HepG2 (cell line): ENCODE measurements around the gene NECAB2. TPM values are rescaled to one million over a fixed set of nuclear protein-coding genes. Genes with fewer than 3 reads are reported as not detected.

Experiments
- LCORL ChIP-seq, 2 experiments: fragments of 450-650 bp in 1 of 2; sonication (generic) in 1 of 2; formaldehyde crosslinking in 1 of 2; IDR thresholded peaks; 2 replicates each; pipeline versions ENCODE4 v1.5.0 to v1.6.1; 2017 to 2020; ENCODE audit warnings: antibody characterized with exemption in 1 of 2, missing genetic modification reagents in 1 of 2
- MAZ ChIP-seq, 2 experiments: sonication (generic) in 1 of 2; formaldehyde crosslinking in 1 of 2; IDR thresholded peaks; 2 replicates each; pipeline versions ENCODE4 v1.5.0 to v1.6.1; 2012 to 2020; ENCODE audit warnings: low read depth in 2 of 2, mild to moderate bottlenecking in 2 of 2, borderline replicate concordance in 1 of 2, improper control_type of control experiment in 1 of 2, low read length in 1 of 2, missing genetic modification reagents in 1 of 2, moderate library complexity in 1 of 2
- MXD1 ChIP-seq: sonication (generic); formaldehyde crosslinking; IDR thresholded peaks from 2 replicates; pipeline ENCODE4 v1.4.0; 2020; ENCODE audit warnings: mild to moderate bottlenecking, missing genetic modification reagents
- PAX8 ChIP-seq: sonication (generic); formaldehyde crosslinking; IDR thresholded peaks from 2 replicates; pipeline ENCODE4 v1.8.0; 2022; ENCODE audit warnings: mild to moderate bottlenecking, missing genetic modification reagents, borderline replicate concordance
- PTBP1 ChIP-seq: fragments of 200-400 bp; formaldehyde crosslinking; IDR thresholded peaks from 2 replicates; pipeline ENCODE4 v1.6.1; 2018; ENCODE audit warnings: low read length, low read depth; ENCODE audit not compliant: poor library complexity, severe bottlenecking
- RFX3 ChIP-seq: IDR thresholded peaks from 2 replicates; pipeline ENCODE4 v1.6.1; 2016; ENCODE audit warnings: missing biosample characterization, missing genetic modification reagents
- YY1 ChIP-seq: IDR thresholded peaks from 2 replicates; pipeline ENCODE4 v1.6.1; 2011; ENCODE audit warnings: low read length, low read depth, moderate library complexity, mild to moderate bottlenecking; ENCODE audit not compliant: insufficient read depth, insufficient replicate concordance
- ZMAT3 ChIP-seq: sonication (generic); formaldehyde crosslinking; conservative IDR thresholded peaks from 2 replicates; pipeline ENCODE4 v1.7.0; 2021; ENCODE audit warnings: missing genetic modification reagents
- ZNF17 ChIP-seq: sonication (generic); formaldehyde crosslinking; IDR thresholded peaks from 2 replicates; pipeline ENCODE4 v1.5.0; 2020; ENCODE audit warnings: mild to moderate bottlenecking, missing genetic modification reagents
- ZNF468 ChIP-seq: sonication (generic); formaldehyde crosslinking; IDR thresholded peaks from 2 replicates; pipeline ENCODE4 v1.8.0; 2022; ENCODE audit warnings: mild to moderate bottlenecking, moderate library complexity, missing genetic modification reagents
- ZNF569 ChIP-seq: sonication (generic); formaldehyde crosslinking; IDR thresholded peaks from 2 replicates; pipeline ENCODE4 v1.5.0; 2020; ENCODE audit warnings: mild to moderate bottlenecking, missing genetic modification reagents, moderate library complexity, borderline replicate concordance
- ZNF766 ChIP-seq: sonication (generic); formaldehyde crosslinking; IDR thresholded peaks from 2 replicates; pipeline ENCODE4 v1.5.0; 2020; ENCODE audit warnings: missing genetic modification reagents, borderline replicate concordance
- polyA plus RNA-seq, 8 experiments: library from polyadenylated mRNA; depleted of rRNA in 3 of 8; stranded (reverse) in 7 of 8; unstranded in 1 of 8; fragments of >200 nt; fragmentation: Illumina TruSeq in 4 of 8; extraction: Trizol in 4 of 8; gene quantifications; 2 replicates each; pipeline versions ENCODE4 v1.2.1 to v1.2.3, GENCODE V29; 2011 to 2016; ENCODE audit warnings: low read depth in 4 of 8, missing spikeins in 1 of 8, mixed read lengths in 1 of 8; ENCODE audit not compliant: insufficient read depth in 1 of 8
- total RNA-seq, 5 experiments: library from RNA; depleted of rRNA; stranded (reverse); fragments of >200 nt; fragmentation: Illumina TruSeq; extraction: Trizol; gene quantifications; 2 replicates each; pipeline ENCODE4 v1.2.3, GENCODE V29; 2016; ENCODE audit warnings: low read depth in 1 of 5
- TF ChIP-seq, protein P1 (sequence below): sonication (generic); formaldehyde crosslinking; IDR thresholded peaks from 2 replicates; pipeline ENCODE4 v1.4.0; 2020; ENCODE audit warnings: mild to moderate bottlenecking, missing genetic modification reagents
- TF ChIP-seq, protein P2 (sequence below), 2 experiments: fragments of 450-650 bp in 1 of 2; sonication (generic) in 1 of 2; formaldehyde crosslinking in 1 of 2; IDR thresholded peaks; 2 replicates each; pipeline versions ENCODE4 v1.6.1 to v1.8.0; 2016 to 2022; ENCODE audit warnings: antibody characterized with exemption in 1 of 2, mild to moderate bottlenecking in 1 of 2, missing genetic modification reagents in 1 of 2
- TF ChIP-seq, protein P3 (sequence below): sonication (generic); IDR thresholded peaks from 2 replicates; pipeline ENCODE4 v1.6.1; 2016; ENCODE audit warnings: low read depth, borderline replicate concordance

NECAB2 gene
- total and polyA plus RNA-seq, 2 of the 13 experiments (the other 11 are each of a cell fraction or from before 2014, with no cell fraction given): 0.21 to 0.49 TPM

- TF ChIP-seq RFX3 (CRISPR knock-in tag): no peak
- TF ChIP-seq PTBP1: peak; percentile 42
- TF ChIP-seq ZNF17 (CRISPR knock-in tag): no peak
- TF ChIP-seq ZNF468: no peak
- TF ChIP-seq, protein P1, sequence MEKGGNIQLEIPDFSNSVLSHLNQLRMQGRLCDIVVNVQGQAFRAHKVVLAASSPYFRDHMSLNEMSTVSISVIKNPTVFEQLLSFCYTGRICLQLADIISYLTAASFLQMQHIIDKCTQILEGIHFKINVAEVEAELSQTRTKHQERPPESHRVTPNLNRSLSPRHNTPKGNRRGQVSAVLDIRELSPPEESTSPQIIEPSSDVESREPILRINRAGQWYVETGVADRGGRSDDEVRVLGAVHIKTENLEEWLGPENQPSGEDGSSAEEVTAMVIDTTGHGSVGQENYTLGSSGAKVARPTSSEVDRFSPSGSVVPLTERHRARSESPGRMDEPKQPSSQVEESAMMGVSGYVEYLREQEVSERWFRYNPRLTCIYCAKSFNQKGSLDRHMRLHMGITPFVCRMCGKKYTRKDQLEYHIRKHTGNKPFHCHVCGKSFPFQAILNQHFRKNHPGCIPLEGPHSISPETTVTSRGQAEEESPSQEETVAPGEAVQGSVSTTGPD (CRISPR knock-in tag): no peak
- TF ChIP-seq PAX8 (CRISPR knock-in tag): no peak
- TF ChIP-seq ZNF569: no peak
- TF ChIP-seq, protein P2, sequence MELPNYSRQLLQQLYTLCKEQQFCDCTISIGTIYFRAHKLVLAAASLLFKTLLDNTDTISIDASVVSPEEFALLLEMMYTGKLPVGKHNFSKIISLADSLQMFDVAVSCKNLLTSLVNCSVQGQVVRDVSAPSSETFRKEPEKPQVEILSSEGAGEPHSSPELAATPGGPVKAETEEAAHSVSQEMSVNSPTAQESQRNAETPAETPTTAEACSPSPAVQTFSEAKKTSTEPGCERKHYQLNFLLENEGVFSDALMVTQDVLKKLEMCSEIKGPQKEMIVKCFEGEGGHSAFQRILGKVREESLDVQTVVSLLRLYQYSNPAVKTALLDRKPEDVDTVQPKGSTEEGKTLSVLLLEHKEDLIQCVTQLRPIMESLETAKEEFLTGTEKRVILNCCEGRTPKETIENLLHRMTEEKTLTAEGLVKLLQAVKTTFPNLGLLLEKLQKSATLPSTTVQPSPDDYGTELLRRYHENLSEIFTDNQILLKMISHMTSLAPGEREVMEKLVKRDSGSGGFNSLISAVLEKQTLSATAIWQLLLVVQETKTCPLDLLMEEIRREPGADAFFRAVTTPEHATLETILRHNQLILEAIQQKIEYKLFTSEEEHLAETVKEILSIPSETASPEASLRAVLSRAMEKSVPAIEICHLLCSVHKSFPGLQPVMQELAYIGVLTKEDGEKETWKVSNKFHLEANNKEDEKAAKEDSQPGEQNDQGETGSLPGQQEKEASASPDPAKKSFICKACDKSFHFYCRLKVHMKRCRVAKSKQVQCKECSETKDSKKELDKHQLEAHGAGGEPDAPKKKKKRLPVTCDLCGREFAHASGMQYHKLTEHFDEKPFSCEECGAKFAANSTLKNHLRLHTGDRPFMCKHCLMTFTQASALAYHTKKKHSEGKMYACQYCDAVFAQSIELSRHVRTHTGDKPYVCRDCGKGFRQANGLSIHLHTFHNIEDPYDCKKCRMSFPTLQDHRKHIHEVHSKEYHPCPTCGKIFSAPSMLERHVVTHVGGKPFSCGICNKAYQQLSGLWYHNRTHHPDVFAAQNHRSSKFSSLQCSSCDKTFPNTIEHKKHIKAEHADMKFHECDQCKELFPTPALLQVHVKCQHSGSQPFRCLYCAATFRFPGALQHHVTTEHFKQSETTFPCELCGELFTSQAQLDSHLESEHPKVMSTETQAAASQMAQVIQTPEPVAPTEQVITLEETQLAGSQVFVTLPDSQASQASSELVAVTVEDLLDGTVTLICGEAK (IDR thresholded peaks at IDR 0.05): no peak
- TF ChIP-seq, protein P2 (CRISPR knock-in tag; IDR thresholded peaks at IDR 0.05): no peak
- peak; percentile 42; the same call in 1 of the 2 replicates for TF ChIP-seq ZMAT3 (CRISPR knock-in tag)
- TF ChIP-seq YY1: peak; percentile 60
- TF ChIP-seq, protein P3, sequence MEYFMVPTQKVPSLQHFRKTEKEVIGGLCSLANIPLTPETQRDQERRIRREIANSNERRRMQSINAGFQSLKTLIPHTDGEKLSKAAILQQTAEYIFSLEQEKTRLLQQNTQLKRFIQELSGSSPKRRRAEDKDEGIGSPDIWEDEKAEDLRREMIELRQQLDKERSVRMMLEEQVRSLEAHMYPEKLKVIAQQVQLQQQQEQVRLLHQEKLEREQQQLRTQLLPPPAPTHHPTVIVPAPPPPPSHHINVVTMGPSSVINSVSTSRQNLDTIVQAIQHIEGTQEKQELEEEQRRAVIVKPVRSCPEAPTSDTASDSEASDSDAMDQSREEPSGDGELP: peak; percentile 32; the same call in 1 of the 2 replicates
- peak; percentile 62; the same call in 1 of the 2 replicates for TF ChIP-seq MAZ (IDR thresholded peaks at IDR 0.05; ENCODE audit: borderline replicate concordance, low read depth, low read length)
- no peak for TF ChIP-seq MAZ (CRISPR knock-in tag; IDR thresholded peaks at IDR 0.05; ENCODE audit: low read depth)
- TF ChIP-seq ZNF766 (CRISPR knock-in tag): peak; percentile 71; the same call in 1 of the 2 replicates
- TF ChIP-seq LCORL (IDR thresholded peaks at IDR 0.05): no peak
- peak; percentile 85 for TF ChIP-seq LCORL (CRISPR knock-in tag; IDR thresholded peaks at IDR 0.05)
- TF ChIP-seq MXD1 (CRISPR knock-in tag): no peak
Measured at GRCh38 chr16:83926726-83927397, 41.2 kb upstream of the NECAB2 start (continued).
